DOHH2 (cell line): ENCODE measurements around the gene USPL1.

Source experiments
- EZH2phosphoT487 ChIP-seq: fragments of 200-600 bp; sonication (generic); IDR thresholded peaks from 2 replicates; pipeline ENCODE4 v1.6.1; 2017; ENCODE audit warnings: borderline replicate concordance, mild to moderate bottlenecking, antibody characterized with exemption, low read length, moderate library complexity, mixed read lengths
- TF ChIP-seq, protein P1 (sequence below): fragments of 200-600 bp; sonication (generic); IDR thresholded peaks from one replicate; pipeline ENCODE4 v1.5.1; 2014; ENCODE audit warnings: antibody characterized with exemption, mild to moderate bottlenecking, low read depth, low read length; ENCODE audit not compliant: poor library complexity, severe bottlenecking

DNA sequence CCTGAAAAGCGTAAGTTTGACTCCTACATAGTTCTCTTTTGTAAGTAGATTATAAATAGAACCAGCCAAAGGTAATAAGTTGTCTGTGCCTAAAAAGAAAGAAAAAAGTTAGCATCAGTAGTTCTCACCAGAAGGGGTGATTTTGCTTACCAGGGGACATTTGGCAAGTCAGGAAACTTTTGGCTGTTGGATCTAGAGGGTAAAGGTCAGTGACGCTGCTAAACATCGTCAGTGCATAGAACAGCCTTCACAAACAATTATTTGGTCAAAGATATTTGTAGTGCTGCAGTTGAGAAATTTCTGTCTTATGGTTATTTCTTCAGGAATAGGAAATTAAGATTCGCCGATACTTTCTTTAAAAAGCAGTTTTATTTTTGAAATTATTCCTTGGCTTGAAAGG lies 2.0 kb downstream of the USPL1 start:
- TF ChIP-seq, protein P1, sequence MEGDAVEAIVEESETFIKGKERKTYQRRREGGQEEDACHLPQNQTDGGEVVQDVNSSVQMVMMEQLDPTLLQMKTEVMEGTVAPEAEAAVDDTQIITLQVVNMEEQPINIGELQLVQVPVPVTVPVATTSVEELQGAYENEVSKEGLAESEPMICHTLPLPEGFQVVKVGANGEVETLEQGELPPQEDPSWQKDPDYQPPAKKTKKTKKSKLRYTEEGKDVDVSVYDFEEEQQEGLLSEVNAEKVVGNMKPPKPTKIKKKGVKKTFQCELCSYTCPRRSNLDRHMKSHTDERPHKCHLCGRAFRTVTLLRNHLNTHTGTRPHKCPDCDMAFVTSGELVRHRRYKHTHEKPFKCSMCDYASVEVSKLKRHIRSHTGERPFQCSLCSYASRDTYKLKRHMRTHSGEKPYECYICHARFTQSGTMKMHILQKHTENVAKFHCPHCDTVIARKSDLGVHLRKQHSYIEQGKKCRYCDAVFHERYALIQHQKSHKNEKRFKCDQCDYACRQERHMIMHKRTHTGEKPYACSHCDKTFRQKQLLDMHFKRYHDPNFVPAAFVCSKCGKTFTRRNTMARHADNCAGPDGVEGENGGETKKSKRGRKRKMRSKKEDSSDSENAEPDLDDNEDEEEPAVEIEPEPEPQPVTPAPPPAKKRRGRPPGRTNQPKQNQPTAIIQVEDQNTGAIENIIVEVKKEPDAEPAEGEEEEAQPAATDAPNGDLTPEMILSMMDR: no peak
- no peak for TF ChIP-seq EZH2phosphoT487
